ENCODE data around the gene COL16A1. TPM values are rescaled to one million over a fixed set of nuclear protein-coding genes. Genes with fewer than 3 reads are reported as not detected.

The COL16A1 gene
- total RNA-seq, 8 experiments from 2014 or later: 0.87 to 39.0 (median 3.8) TPM

- no peak overlapping the region for H3K4me3 ChIP-seq
- 10 to 100% (median 100%) methylated on average over 1 to 2 of the region's 7 CpGs; no CpG with 5 or more reads in 6 of the 10 experiments for WGBS, 10 experiments
- no peak overlapping the region for H3K27ac ChIP-seq
- peak in 1 of 8 experiments; percentile 17 for ATAC-seq (replicated peaks in 6 of 8)
- in situ Hi-C loops (cut with MboI; ENCODE audit: low pct_unique_long_range_greater_than_20kb in 2 of 9, low sequenced_read_pairs in 9 of 9, unreplicated experiment in 9 of 9): loop anchor here in 4 of 9 experiments (25.0 kb wide), 3 partner anchors 97 to 297 kb away; partner anchors contain the start of gene ADGRB2 (in 1 of the 4)
- H3K4me1 ChIP-seq (replicated peaks in 1 of 2): peaks cover 23 to 35% of the 10 kb centered on the region in 2 donors
These were observed 38.5 kb downstream of the COL16A1 start for GRCh38 chr1:31665234-31665878.

- H3K27ac ChIP-seq: no peak overlapping the region
- in situ Hi-C loops (cut with MboI; ENCODE audit: low pct_unique_long_range_greater_than_20kb in 2 of 9, low sequenced_read_pairs in 9 of 9, unreplicated experiment in 9 of 9): loop anchor here in 4 of 9 experiments (25.0 kb wide), 3 partner anchors 98 to 298 kb away; partner anchors contain the start of gene ADGRB2 (in 1 of the 4)
- peaks cover 23 to 28% of the 10 kb centered on the region in 2 donors for H3K4me1 ChIP-seq (replicated peaks in 1 of 2)
- no peak for ATAC-seq (replicated peaks in 6 of 8)
- WGBS, 10 experiments: 60% methylated on average over 2 of the region's 9 CpGs; no CpG with 5 or more reads in 9 of the 10 experiments
- no peak overlapping the region for H3K4me3 ChIP-seq
These were observed 39.3 kb downstream of the COL16A1 start for GRCh38 chr1:31664528-31664927.

- peak in 7 of 8 experiments; percentile 19 to 51 (median 33) for ATAC-seq (replicated peaks in 6 of 8)
- 19 to 100% (median 28%) methylated on average over 2 to 5 of the region's 9 CpGs; no CpG with 5 or more reads in 5 of the 10 experiments for WGBS, 10 experiments
- Histone ChIP-seq H3K4me1 (replicated peaks in 1 of 2) (peaks cover 20 to 25% of the 10 kb centered on the region in 2 donors), H3K27ac (no peak overlapping the region), H3K4me3 (no peak overlapping the region)
- in situ Hi-C loops (cut with MboI; ENCODE audit: low pct_unique_long_range_greater_than_20kb in 2 of 9, low sequenced_read_pairs in 9 of 9, unreplicated experiment in 9 of 9): loop anchor here in 4 of 9 experiments (25.0 kb wide), 3 partner anchors 98 to 298 kb away; partner anchors contain the start of gene ADGRB2 (in 1 of the 4)
These were observed 40.0 kb downstream of the COL16A1 start for GRCh38 chr1:31663622-31664452.

GRCh38 chr1:31662463-31662862 is 41.4 kb downstream of the COL16A1 start:
- in situ Hi-C loops (cut with MboI; ENCODE audit: low pct_unique_long_range_greater_than_20kb in 2 of 9, low sequenced_read_pairs in 9 of 9, unreplicated experiment in 9 of 9): loop anchor here in 4 of 9 experiments (25.0 kb wide), 3 partner anchors 100 to 300 kb away; partner anchors contain the start of gene ADGRB2 (in 1 of the 4)
- no peak for ATAC-seq (replicated peaks in 6 of 8)
- 60 to 87% methylated on average over 1 to 3 of the region's 12 CpGs; no CpG with 5 or more reads in 8 of the 10 experiments for WGBS, 10 experiments
- H3K27ac ChIP-seq: no peak overlapping the region
- H3K4me3 ChIP-seq: no peak overlapping the region
- H3K4me1 ChIP-seq (replicated peaks in 1 of 2): peaks cover 10 to 21% of the 10 kb centered on the region in 2 donors

- peak in 2 of 8 experiments; percentile 15 to 20 for ATAC-seq (replicated peaks in 6 of 8)
- Histone ChIP-seq H3K4me1 (replicated peaks in 1 of 2) (peaks cover 10 to 16% of the 10 kb centered on the region in 2 donors), H3K4me3 (no peak overlapping the region), H3K27ac (no peak overlapping the region)
- WGBS, 10 experiments: 20 to 82% (median 73%) methylated on average over 1 to 3 of the region's 6 CpGs; no CpG with 5 or more reads in 5 of the 10 experiments
- in situ Hi-C loops (cut with MboI; ENCODE audit: low pct_unique_long_range_greater_than_20kb in 2 of 9, low sequenced_read_pairs in 9 of 9, unreplicated experiment in 9 of 9): loop anchor here in 4 of 9 experiments (25.0 kb wide), 3 partner anchors 100 to 300 kb away; partner anchors contain the start of gene ADGRB2 (in 1 of the 4)
These were observed 42.0 kb downstream of the COL16A1 start for GRCh38 chr1:31661856-31662255.

- ATAC-seq (replicated peaks in 6 of 8): no peak
- no peak overlapping the region for H3K4me3 ChIP-seq
- H3K4me1 ChIP-seq (replicated peaks in 1 of 2): peaks cover 2 to 8% of the 10 kb centered on the region in 2 donors
- in situ Hi-C loops (cut with MboI; ENCODE audit: low pct_unique_long_range_greater_than_20kb in 2 of 9, low sequenced_read_pairs in 9 of 9, unreplicated experiment in 9 of 9): loop anchor here in 4 of 9 experiments (25.0 kb wide), 3 partner anchors 101 to 301 kb away; partner anchors contain the start of gene ADGRB2 (in 1 of the 4)
- 40 to 90% (median 72%) methylated on average over 1 to 3 of the region's 4 CpGs; no CpG with 5 or more reads in 7 of the 10 experiments for WGBS, 10 experiments
- no peak overlapping the region for H3K27ac ChIP-seq
These were observed 42.9 kb downstream of the COL16A1 start for GRCh38 chr1:31660871-31661455.

GRCh38 chr1:31659889-31660288 is 43.9 kb downstream of the COL16A1 start:
- no peak for ATAC-seq (replicated peaks in 6 of 8)

GRCh38 chr1:31658721-31659120 is 45.1 kb downstream of the COL16A1 start:
- Histone ChIP-seq H3K4me3 (no peak overlapping the region), H3K27ac (no peak overlapping the region), H3K4me1 (replicated peaks in 1 of 2) (peaks cover 22 to 25% of the 10 kb centered on the region in 2 donors)
- WGBS, 10 experiments: 20 to 94% (median 86%) methylated on average over 1 to 3 of the region's 3 CpGs; no CpG with 5 or more reads in 5 of the 10 experiments
- in situ Hi-C loops (cut with MboI; ENCODE audit: low pct_unique_long_range_greater_than_20kb in 2 of 9, low sequenced_read_pairs in 9 of 9, unreplicated experiment in 9 of 9): loop anchor here in 4 of 9 experiments (25.0 kb wide), 3 partner anchors 104 to 304 kb away; partner anchors contain the start of gene ADGRB2 (in 1 of the 4)
- ATAC-seq (replicated peaks in 6 of 8): peak in 5 of 8 experiments; percentile 69 to 86 (median 75)

More at GRCh38 chr1:31659889-31660288, 43.9 kb downstream of the COL16A1 start:
- H3K4me3 ChIP-seq: no peak overlapping the region
- WGBS, 10 experiments: 43 to 100% (median 79%) methylated on average over 1 to 3 of the region's 3 CpGs; no CpG with 5 or more reads in 3 of the 10 experiments
- in situ Hi-C loops (cut with MboI; ENCODE audit: low pct_unique_long_range_greater_than_20kb in 2 of 9, low sequenced_read_pairs in 9 of 9, unreplicated experiment in 9 of 9): loop anchor here in 4 of 9 experiments (25.0 kb wide), 3 partner anchors 102 to 302 kb away; partner anchors contain the start of gene ADGRB2 (in 1 of the 4)
- no peak overlapping the region for H3K27ac ChIP-seq
- H3K4me1 ChIP-seq (replicated peaks in 1 of 2): peaks cover 10 to 15% of the 10 kb centered on the region in 2 donors

GRCh38 chr1:31657972-31658510 is 45.8 kb downstream of the COL16A1 start:
- in situ Hi-C loops (cut with MboI; ENCODE audit: low pct_unique_long_range_greater_than_20kb in 2 of 9, low sequenced_read_pairs in 9 of 9, unreplicated experiment in 9 of 9): loop anchor here in 4 of 9 experiments (25.0 kb wide), 3 partner anchors 104 to 304 kb away; partner anchors contain the start of gene ADGRB2 (in 1 of the 4)
- Histone ChIP-seq H3K4me3 (no peak overlapping the region), H3K4me1 (replicated peaks in 1 of 2) (peaks cover 29 to 31% of the 10 kb centered on the region in 2 donors), H3K27ac (no peak overlapping the region)
- ATAC-seq (replicated peaks in 6 of 8): no peak
- WGBS, 10 experiments: 57 to 100% (median 91%) methylated on average over 1 to 10 of the region's 12 CpGs; no CpG with 5 or more reads in 1 of the 10 experiments

GRCh38 chr1:31657020-31657804 is 46.6 kb downstream of the COL16A1 start:
- in situ Hi-C loops (cut with MboI; ENCODE audit: low pct_unique_long_range_greater_than_20kb in 2 of 9, low sequenced_read_pairs in 9 of 9, unreplicated experiment in 9 of 9): loop anchor here in 4 of 9 experiments (25.0 kb wide), 3 partner anchors 105 to 305 kb away; partner anchors contain the start of gene ADGRB2 (in 1 of the 4)
- no peak overlapping the region for H3K27ac ChIP-seq
- 72 to 100% (median 83%) methylated on average over 1 to 13 of the region's 14 CpGs; no CpG with 5 or more reads in 5 of the 10 experiments for whole genome bisulfite sequencing, 10 experiments
- no peak overlapping the region for H3K4me3 ChIP-seq
- no peak for ATAC-seq (replicated peaks in 6 of 8)
- H3K4me1 ChIP-seq (replicated peaks in 1 of 2): peaks cover 31% of the 10 kb centered on the region in 2 donors

- Histone ChIP-seq H3K27ac (no peak overlapping the region), H3K4me1 (replicated peaks in 1 of 2) (peaks cover 31% of the 10 kb centered on the region in 2 donors), H3K4me3 (no peak overlapping the region)
- no peak for ATAC-seq (replicated peaks in 6 of 8)
- WGBS, 10 experiments: 50 to 100% (median 85%) methylated on average over 1 to 4 of the region's 4 CpGs; no CpG with 5 or more reads in 1 of the 10 experiments
- in situ Hi-C loops (cut with MboI; ENCODE audit: low pct_unique_long_range_greater_than_20kb in 2 of 9, low sequenced_read_pairs in 9 of 9, unreplicated experiment in 9 of 9): loop anchor here in 4 of 9 experiments (25.0 kb wide), 3 partner anchors 107 to 307 kb away; partner anchors contain the start of gene ADGRB2 (in 1 of the 4)
These were observed 48.1 kb downstream of the COL16A1 start for GRCh38 chr1:31655756-31656155.
